GM21360 (cell line): ENCODE data around the gene EMC9.

Experiments used
- ATAC-seq: cut with Tn5 transposase; IDR thresholded peaks from one replicate; pipeline ENCODE4 v1.9.1; 2021; ENCODE audit warnings: mild to moderate bottlenecking, moderate library complexity; ENCODE audit not compliant: unreplicated experiment

Gene EMC9, protein sequence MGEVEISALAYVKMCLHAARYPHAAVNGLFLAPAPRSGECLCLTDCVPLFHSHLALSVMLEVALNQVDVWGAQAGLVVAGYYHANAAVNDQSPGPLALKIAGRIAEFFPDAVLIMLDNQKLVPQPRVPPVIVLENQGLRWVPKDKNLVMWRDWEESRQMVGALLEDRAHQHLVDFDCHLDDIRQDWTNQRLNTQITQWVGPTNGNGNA

DNA sequence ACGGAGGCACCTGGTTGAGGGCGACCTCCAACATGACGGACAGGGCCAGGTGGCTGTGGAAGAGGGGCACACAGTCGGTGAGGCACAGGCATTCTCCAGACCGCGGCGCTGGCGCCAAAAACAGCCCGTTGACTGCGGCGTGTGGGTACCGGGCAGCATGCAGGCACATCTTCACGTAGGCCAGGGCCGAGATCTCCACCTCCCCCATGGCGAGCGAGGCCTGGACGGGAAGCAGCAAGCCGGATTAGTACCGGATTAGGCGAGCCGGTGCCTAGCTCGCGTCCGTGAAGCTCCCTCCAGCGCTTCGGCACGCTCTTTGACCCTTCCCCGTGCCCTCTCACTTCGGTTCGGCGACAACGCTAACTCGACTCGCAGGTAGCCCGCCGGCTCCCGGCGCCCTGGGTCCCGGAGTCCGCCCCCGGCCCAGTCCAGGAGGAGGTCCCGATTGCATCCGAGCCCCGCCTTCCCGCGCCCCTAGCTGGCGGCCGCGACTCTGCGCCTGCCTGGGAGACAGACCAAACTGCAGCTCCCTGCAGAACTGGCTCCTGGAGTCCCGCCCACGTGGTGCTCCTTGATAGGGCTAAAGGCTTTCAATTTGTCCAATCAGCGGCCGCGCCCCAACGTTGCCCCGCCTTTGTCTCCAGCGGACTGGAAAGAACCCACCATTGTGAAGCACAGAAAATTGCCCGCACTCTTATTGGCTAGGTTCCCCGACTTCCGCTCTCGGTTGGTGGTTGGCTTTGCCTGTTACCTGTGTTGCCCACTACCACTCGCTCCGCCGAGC is at the start of gene EMC9:
Gene EMC9, minus strand, starts transcription at position 495 of the 784 bp plus-strand sequence. Its CDS starts 287 bp downstream, at position 208.
- peak; percentile 77 for ATAC-seq

DNA sequence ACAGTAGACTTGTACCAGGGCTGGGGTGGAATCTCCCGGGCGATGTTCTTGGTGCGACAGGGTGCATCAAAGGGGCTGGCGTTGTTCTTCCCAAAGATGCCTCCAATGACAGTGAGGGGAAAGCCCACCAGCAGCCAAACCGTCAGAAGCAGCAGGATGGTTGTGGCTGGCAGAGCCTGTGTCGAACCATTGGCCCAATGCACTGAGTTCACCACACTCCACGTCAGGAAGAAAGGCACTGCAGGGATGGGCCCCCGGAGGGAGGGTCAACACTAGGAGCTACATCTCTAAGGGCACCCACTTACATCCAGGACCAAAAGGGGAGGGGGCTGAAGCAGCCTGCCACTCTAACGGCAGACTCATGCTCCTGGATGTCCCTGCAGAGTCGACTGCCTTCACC is 49.0 kb upstream of the EMC9 start:
- no peak for ATAC-seq

GRCh38 chr14:24189460-24189859 is 48.1 kb upstream of the EMC9 start:
- no peak for ATAC-seq

DNA sequence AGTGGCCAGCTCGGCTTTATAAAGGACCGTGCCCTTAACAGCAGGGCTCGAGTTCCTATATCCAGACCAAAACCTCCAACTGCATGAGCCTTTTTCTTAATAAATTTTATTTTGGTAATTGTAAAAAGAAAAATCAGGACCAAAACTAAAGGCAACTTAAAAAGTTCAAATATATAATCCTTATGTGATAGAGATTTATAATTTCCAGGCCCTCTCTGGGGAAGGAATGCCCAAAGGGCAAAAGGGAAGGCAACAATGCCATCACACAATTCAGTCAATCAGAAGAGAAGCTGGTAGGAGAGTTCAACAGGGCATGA is 47.6 kb upstream of the EMC9 start:
- no peak for ATAC-seq

DNA sequence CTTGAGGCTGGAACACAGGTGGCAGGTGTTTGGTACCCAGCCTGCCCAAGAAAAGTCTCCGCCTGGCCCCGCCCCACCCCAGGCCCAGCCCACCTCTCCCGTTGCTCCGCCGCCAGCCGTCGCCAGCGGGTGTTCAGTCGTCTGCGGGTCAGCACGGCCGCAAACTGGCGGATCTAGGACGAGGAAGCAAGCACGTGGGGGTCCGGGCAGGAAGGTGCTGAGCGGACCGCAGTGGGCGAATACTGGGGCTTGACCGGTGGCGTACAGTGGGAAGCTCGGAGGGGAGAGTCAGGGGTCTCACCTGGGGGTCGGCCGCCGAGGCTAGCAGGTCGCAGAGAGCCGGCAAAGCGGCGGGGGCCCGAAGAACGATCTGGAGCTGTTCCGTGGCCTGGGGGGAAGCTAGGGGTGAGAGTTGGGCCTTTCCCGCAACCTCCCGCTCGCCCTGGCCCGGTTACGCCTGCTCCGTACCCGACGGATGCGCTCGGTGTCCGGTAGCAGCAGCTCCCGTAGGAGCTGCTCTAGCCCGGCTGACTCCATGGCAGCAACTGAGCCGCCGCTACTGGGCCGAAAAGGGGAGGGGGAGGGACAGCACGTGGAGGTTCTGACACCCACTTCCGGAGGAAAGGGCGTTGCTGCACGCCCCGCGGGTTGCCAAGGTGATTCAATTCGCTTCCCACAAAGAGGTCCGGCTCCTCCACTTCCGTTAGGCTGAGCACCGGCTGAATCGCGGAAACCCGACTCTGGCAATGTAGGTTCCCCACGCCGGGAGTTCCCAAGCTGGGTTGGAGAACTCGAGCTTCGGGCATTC is 47.1 kb upstream of the EMC9 start, which contains the start of gene IPO4:
Gene IPO4, minus strand, starts transcription at position 566 of the 808 bp plus-strand sequence. Its CDS starts 29 bp downstream, at position 537.
- ATAC-seq = peak; percentile 84

GRCh38 chr14:24187539-24187915 is 46.1 kb upstream of the EMC9 start:
- ATAC-seq = no peak

DNA sequence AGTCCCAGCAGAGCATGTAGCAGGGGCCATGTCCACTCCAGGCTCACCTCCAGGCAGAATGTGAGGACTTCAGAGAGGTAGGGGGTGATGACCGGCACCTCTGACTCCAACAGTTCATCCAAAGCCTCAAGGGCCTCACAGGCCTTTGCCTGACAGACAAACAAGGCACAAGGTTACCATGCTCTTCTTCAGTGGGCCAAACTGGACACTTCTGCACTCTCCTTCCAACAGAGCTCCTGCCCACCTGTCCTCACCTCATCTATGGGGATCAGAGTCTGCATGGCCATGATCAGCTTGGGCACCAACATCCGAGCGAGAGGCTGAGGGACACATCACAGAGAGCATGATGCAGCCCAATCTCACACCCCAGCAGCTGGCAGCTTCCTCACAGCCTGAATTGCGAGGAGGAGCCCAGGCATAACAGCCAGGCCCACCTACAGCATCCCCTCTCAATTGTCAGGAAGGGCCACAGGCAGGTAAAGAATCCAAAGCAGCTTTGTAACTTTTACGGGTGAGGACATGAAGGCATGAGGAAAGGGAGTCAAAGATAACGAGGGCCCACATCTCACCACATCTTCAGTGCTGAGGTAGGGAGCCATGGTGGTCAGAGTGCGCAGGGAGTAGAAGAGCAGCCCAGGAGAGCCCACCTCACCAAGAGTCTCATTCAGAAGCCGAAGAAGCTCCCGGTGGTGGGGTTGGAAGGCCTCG is 45.6 kb upstream of the EMC9 start:
- ATAC-seq = no peak

DNA sequence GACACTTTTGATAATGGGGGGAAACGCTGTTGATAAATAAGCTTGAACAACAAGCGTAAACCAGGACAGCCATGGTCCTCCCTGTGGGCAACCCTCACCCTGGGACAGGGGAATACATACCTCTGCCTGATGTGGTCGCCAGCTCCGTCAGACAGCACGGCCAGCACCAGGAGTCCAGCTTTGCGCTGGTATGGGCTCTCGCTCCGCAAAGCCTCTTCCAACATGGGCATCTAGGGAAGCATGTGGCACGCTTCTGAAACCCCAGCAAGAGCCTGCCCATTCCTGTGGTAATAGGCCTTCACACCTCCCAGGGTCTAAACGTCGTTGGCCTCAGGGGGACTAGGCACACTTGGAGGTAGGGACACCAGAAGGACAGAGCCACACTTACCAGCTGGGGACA is 44.4 kb upstream of the EMC9 start:
- ATAC-seq = no peak

GRCh38 chr14:24185026-24185425 is 43.6 kb upstream of the EMC9 start:
- no peak for ATAC-seq

- no peak for ATAC-seq
These were observed 42.9 kb upstream of the EMC9 start for GRCh38 chr14:24184104-24184970.

- ATAC-seq = no peak
These were observed 41.7 kb upstream of the EMC9 start for GRCh38 chr14:24183014-24183481.

DNA sequence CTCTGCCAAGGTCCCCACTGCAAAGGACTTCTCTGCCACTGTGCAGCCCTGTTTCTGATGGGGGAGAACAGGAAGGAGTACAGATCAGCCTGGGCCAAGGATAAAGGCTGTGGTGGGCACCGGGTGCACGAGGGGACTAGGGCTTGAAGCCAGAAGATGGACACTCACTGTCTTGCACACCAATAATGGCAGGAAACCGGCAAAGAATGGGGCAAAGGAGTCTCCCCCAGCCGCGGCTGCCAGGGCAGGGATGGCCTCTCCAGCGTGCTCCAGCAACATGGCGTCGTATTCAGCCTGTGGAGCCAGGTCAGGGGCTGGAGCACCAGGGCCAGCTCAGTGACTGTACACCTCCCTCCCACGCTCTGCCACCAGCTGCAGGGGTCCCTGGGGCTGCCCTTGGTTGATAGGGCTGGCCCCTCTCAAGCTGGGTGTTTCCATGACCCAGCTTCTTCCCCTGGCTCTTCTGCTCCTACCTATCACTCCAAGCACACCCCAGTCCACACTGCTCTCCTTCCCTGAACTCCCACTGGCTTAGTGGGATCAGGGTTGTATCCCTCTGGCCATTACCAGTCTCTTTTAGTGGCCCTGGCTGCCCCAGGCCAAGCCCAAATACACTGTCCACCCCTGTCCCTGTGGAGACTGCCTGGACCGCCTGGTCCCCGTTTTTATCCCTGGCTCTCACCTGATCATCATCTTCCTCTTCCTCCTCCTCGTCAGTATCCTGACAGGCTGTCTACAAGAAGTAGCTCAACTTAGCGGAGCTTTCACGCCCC is 40.9 kb upstream of the EMC9 start:
- ATAC-seq = no peak

GRCh38 chr14:24181371-24182077 is 40.1 kb upstream of the EMC9 start:
- ATAC-seq = no peak

- ATAC-seq = no peak
These were observed 38.8 kb upstream of the EMC9 start for GRCh38 chr14:24179961-24180796.

DNA sequence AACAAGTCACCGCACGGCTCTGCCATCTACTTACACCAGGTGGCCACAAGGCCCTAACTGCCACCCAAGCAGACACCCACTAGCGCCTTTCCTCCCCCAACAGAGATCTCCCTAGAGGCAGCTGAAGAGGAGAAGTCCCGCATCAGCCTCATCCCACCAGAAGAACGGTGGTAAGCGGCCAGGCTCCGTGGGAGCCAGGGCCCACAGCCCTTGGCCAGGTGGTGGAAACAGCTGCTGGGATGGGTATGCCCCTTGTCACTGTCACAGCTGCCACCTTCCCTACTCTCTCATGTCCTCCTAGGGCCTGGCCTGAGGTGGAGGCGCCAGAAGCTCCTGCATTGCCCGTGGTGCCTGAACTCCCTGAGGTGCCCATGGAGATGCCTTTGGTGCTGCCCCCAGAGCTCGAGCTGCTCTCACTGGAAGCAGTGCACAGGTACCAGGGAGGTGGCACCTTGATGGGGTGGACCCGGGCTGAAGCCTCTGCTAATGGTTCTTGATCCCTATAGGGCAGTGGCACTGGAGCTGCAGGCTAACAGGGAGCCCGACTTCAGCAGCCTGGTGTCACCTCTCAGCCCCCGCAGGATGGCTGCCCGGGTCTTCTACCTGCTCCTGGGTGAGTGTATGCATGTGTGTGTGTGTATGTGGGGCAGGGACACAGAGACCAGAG is 38.0 kb upstream of the EMC9 start:
- ATAC-seq = no peak

GRCh38 chr14:24178399-24179178 is 37.2 kb upstream of the EMC9 start:
- no peak for ATAC-seq
